SK-N-SH treated with all-trans-retinoic acid at 6 μM for 48 hours (cell line): Measurements from ENCODE around the gene SPHK2.

ENCODE experiments used
- ATAC-seq: fragments of 200-7000 bp; cut with Tn5 transposase; 3 replicates; pipeline ENCODE4 v1.9.1; 2020; ENCODE audit warnings: mild to moderate bottlenecking, moderate library complexity
- ARNTL ChIP-seq: fragments of 450-650 bp; formaldehyde crosslinking; IDR thresholded peaks from 2 replicates; pipeline ENCODE4 v1.5.0; 2020; ENCODE audit warnings: low read depth, mild to moderate bottlenecking, moderate library complexity, borderline replicate concordance
- BACH2 ChIP-seq: fragments of 250-450 bp; sonication (Bioruptor Pico); IDR thresholded peaks from 2 replicates; pipeline ENCODE4 v1.9.0; 2021; ENCODE audit warnings: mild to moderate bottlenecking, borderline replicate concordance
- CREB5 ChIP-seq: fragments of 250-450 bp; sonication (Bioruptor Pico); IDR thresholded peaks from 2 replicates; pipeline ENCODE4 v1.5.1; 2020; ENCODE audit warnings: low read depth, mild to moderate bottlenecking, moderate library complexity
- CSRNP3 ChIP-seq: fragments of 250-450 bp; sonication (Bioruptor Pico); IDR thresholded peaks from 2 replicates; pipeline ENCODE4 v1.5.1; 2021; ENCODE audit warnings: mild to moderate bottlenecking, moderate library complexity
- ESRRG ChIP-seq: fragments of 250-450 bp; sonication (Bioruptor Pico); IDR thresholded peaks from 2 replicates; pipeline ENCODE4 v1.6.1; 2021; ENCODE audit warnings: mild to moderate bottlenecking
- OSR1 ChIP-seq: fragments of 250-450 bp; sonication (Bioruptor Pico); IDR thresholded peaks from 2 replicates; pipeline ENCODE4 v1.8.0; 2022; ENCODE audit warnings: moderate library complexity, mild to moderate bottlenecking, inconsistent platforms
- PPARA ChIP-seq: fragments of 250-450 bp; sonication (Bioruptor Pico); IDR thresholded peaks from 2 replicates; pipeline ENCODE4 v1.5.0; 2020; ENCODE audit warnings: mild to moderate bottlenecking, borderline replicate concordance
- SNAI2 ChIP-seq: fragments of 250-450 bp; sonication (Bioruptor Pico); IDR thresholded peaks from 2 replicates; pipeline ENCODE4 v1.5.0; 2020; ENCODE audit warnings: mild to moderate bottlenecking, moderate library complexity
- TCF4 ChIP-seq: fragments of 250-450 bp; sonication (Bioruptor Pico); IDR thresholded peaks from 2 replicates; pipeline ENCODE4 v1.8.0; 2021; ENCODE audit warnings: mild to moderate bottlenecking, moderate library complexity, borderline replicate concordance
- ZFP3 ChIP-seq: fragments of 250-450 bp; sonication (Bioruptor Pico); IDR thresholded peaks from 2 replicates; pipeline ENCODE4 v1.5.0; 2020; ENCODE audit warnings: mild to moderate bottlenecking, moderate library complexity
- ZFP30 ChIP-seq: fragments of 450-650 bp; formaldehyde crosslinking; IDR thresholded peaks from 2 replicates; pipeline ENCODE4 v1.5.0; 2022; ENCODE audit warnings: mild to moderate bottlenecking, moderate library complexity
- ZNF565 ChIP-seq: fragments of 450-650 bp; formaldehyde crosslinking; conservative IDR thresholded peaks from 2 replicates; pipeline ENCODE4 v1.5.0; 2020; ENCODE audit warnings: low read depth, mild to moderate bottlenecking, moderate library complexity
- ZNF70 ChIP-seq: fragments of 450-650 bp; formaldehyde crosslinking; IDR thresholded peaks from 2 replicates; pipeline ENCODE4 v1.5.0; 2020; ENCODE audit warnings: mild to moderate bottlenecking, moderate library complexity
- TF ChIP-seq, protein P1 (sequence below): fragments of 250-450 bp; sonication (Bioruptor Pico); IDR thresholded peaks from 2 replicates; pipeline ENCODE4 v1.5.0; 2020; ENCODE audit warnings: mild to moderate bottlenecking, moderate library complexity
- TF ChIP-seq, protein P2 (sequence below): fragments of 250-450 bp; sonication (Bioruptor Pico); IDR thresholded peaks from 2 replicates; pipeline ENCODE4 v1.8.0; 2020; ENCODE audit warnings: mild to moderate bottlenecking, moderate library complexity, borderline replicate concordance

The SPHK2 gene

GRCh38 chr19:48644839-48645619, 25.7 kb downstream of the SPHK2 start:
- peak; percentile 78 for ATAC-seq
- TF ChIP-seq CSRNP3 (CRISPR knock-in tag): no peak
- TF ChIP-seq, protein P1, sequence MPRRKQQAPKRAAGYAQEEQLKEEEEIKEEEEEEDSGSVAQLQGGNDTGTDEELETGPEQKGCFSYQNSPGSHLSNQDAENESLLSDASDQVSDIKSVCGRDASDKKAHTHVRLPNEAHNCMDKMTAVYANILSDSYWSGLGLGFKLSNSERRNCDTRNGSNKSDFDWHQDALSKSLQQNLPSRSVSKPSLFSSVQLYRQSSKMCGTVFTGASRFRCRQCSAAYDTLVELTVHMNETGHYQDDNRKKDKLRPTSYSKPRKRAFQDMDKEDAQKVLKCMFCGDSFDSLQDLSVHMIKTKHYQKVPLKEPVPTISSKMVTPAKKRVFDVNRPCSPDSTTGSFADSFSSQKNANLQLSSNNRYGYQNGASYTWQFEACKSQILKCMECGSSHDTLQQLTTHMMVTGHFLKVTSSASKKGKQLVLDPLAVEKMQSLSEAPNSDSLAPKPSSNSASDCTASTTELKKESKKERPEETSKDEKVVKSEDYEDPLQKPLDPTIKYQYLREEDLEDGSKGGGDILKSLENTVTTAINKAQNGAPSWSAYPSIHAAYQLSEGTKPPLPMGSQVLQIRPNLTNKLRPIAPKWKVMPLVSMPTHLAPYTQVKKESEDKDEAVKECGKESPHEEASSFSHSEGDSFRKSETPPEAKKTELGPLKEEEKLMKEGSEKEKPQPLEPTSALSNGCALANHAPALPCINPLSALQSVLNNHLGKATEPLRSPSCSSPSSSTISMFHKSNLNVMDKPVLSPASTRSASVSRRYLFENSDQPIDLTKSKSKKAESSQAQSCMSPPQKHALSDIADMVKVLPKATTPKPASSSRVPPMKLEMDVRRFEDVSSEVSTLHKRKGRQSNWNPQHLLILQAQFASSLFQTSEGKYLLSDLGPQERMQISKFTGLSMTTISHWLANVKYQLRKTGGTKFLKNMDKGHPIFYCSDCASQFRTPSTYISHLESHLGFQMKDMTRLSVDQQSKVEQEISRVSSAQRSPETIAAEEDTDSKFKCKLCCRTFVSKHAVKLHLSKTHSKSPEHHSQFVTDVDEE (CRISPR knock-in tag): peak; percentile 73; the same call in 1 of the 2 replicates
- TF ChIP-seq ZFP3: peak; percentile 76

DNA sequence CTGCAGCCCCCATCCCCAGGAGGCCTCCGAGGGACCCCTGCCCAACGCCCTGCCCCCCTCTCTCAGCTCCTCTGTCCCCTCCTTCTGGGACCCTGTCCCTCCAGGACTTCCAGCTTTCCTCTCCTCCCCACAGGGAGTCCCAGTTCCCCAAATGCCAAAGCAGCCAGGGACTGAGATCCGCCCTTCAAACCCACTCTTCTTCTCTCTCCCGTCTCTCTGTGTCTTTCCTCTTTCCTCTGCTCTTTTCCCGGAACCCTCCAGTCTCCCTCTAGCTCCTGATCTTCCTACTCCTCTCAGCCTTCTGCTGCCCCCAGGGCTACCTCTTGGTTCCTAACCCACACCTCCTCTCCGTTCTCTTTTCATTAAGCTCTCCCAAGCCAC, 26.3 kb downstream of the SPHK2 start:
- TF ChIP-seq TCF4 (CRISPR knock-in tag): no peak
- TF ChIP-seq ZNF70 (CRISPR knock-in tag): no peak
- TF ChIP-seq ESRRG (CRISPR knock-in tag): no peak
- TF ChIP-seq, all 23 proteins: peak for 0
- ATAC-seq: peak; percentile 56

DNA sequence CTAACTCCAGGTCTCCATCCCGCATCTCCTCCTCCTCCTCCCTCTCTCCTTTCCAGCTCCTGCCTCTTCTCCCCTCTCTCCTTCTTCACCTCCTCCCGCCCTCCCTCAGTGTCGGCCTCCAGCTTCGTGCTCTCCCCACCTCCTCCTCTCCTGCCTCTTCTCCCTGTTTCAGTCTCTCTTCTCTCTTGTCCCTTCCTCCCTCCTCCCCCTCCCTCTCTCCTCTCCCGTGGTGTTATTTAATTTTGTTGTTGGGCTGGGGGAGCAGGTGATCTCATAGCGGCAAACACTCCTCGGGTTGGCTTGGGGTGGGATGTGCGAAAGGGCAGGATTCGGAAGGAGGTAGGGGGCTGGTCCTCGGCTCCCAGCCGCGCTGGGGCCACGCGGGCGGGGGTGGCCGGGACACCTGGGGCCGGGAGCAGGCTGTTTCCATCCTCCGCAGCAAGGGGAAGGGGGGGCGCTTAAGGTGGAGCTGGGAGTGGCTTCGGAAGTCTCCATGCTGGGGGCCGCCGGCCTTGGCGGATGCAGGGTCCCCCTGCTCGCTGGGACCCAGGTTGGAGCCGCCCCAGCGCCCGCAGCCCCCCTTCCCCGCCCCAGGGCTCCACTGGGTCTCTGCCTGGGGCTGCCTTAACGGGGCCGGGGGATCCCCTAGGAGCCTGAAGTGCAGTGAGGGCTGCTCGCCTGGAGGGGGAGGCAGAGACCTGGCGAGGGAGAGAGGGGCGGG, 26.9 kb downstream of the SPHK2 start, which contains the start of gene CA11:
CA11 (minus strand) TSS at position 187 of the 721 bp plus-strand sequence. CDS start 555 bp downstream, outside the sequence.
- TF ChIP-seq ZNF565 (CRISPR knock-in tag): no peak
- TF ChIP-seq PPARA (CRISPR knock-in tag): no peak
- no peak for TF ChIP-seq SNAI2 (CRISPR knock-in tag)
- TF ChIP-seq, protein P2, sequence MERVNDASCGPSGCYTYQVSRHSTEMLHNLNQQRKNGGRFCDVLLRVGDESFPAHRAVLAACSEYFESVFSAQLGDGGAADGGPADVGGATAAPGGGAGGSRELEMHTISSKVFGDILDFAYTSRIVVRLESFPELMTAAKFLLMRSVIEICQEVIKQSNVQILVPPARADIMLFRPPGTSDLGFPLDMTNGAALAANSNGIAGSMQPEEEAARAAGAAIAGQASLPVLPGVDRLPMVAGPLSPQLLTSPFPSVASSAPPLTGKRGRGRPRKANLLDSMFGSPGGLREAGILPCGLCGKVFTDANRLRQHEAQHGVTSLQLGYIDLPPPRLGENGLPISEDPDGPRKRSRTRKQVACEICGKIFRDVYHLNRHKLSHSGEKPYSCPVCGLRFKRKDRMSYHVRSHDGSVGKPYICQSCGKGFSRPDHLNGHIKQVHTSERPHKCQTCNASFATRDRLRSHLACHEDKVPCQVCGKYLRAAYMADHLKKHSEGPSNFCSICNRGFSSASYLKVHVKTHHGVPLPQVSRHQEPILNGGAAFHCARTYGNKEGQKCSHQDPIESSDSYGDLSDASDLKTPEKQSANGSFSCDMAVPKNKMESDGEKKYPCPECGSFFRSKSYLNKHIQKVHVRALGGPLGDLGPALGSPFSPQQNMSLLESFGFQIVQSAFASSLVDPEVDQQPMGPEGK (CRISPR knock-in tag): peak; percentile 68; the same call in 1 of the 2 replicates
- peak; percentile 89 for ATAC-seq

GRCh38 chr19:48646722-48647216, 27.5 kb downstream of the SPHK2 start:
- no peak for TF ChIP-seq OSR1 (CRISPR knock-in tag)
- no peak for TF ChIP-seq CREB5 (CRISPR knock-in tag)
- TF ChIP-seq BACH2 (CRISPR knock-in tag): no peak
- no peak for TF ChIP-seq CSRNP3 (CRISPR knock-in tag)
- no peak for TF ChIP-seq PPARA (CRISPR knock-in tag)
- no peak for TF ChIP-seq ZFP30 (CRISPR knock-in tag)
- no peak for TF ChIP-seq ARNTL
- no peak for ATAC-seq
